SK-N-SH treated with all-trans-retinoic acid at 6 μM for 48 hours (cell line): ENCODE measurements around the gene ADD3.

ENCODE experiments used
- ATAC-seq: fragments of 200-7000 bp; cut with Tn5 transposase; 3 replicates; pipeline ENCODE4 v1.9.1; 2020; ENCODE audit warnings: mild to moderate bottlenecking, moderate library complexity
- ARNTL ChIP-seq: fragments of 450-650 bp; formaldehyde crosslinking; IDR thresholded peaks from 2 replicates; pipeline ENCODE4 v1.5.0; 2020; ENCODE audit warnings: low read depth, mild to moderate bottlenecking, moderate library complexity, borderline replicate concordance
- BACH2 ChIP-seq: fragments of 250-450 bp; sonication (Bioruptor Pico); IDR thresholded peaks from 2 replicates; pipeline ENCODE4 v1.9.0; 2021; ENCODE audit warnings: mild to moderate bottlenecking, borderline replicate concordance
- CREB5 ChIP-seq: fragments of 250-450 bp; sonication (Bioruptor Pico); IDR thresholded peaks from 2 replicates; pipeline ENCODE4 v1.5.1; 2020; ENCODE audit warnings: low read depth, mild to moderate bottlenecking, moderate library complexity
- CSDC2 ChIP-seq: fragments of 250-450 bp; sonication (Bioruptor Pico); IDR thresholded peaks from 2 replicates; pipeline ENCODE4 v1.5.0; 2020; ENCODE audit warnings: mild to moderate bottlenecking, moderate library complexity
- CSRNP3 ChIP-seq: fragments of 250-450 bp; sonication (Bioruptor Pico); IDR thresholded peaks from 2 replicates; pipeline ENCODE4 v1.5.1; 2021; ENCODE audit warnings: mild to moderate bottlenecking, moderate library complexity
- ISL1 ChIP-seq: fragments of 250-450 bp; sonication (Bioruptor Pico); IDR thresholded peaks from 2 replicates; pipeline ENCODE4 v2.1.2; 2022; ENCODE audit warnings: mild to moderate bottlenecking, moderate library complexity
- OSR1 ChIP-seq: fragments of 250-450 bp; sonication (Bioruptor Pico); IDR thresholded peaks from 2 replicates; pipeline ENCODE4 v1.8.0; 2022; ENCODE audit warnings: moderate library complexity, mild to moderate bottlenecking, inconsistent platforms
- PATZ1 ChIP-seq: fragments of 250-450 bp; sonication (Bioruptor Pico); IDR thresholded peaks from 2 replicates; pipeline ENCODE4 v1.8.0; 2020; ENCODE audit warnings: mild to moderate bottlenecking, moderate library complexity, borderline replicate concordance
- POU6F1 ChIP-seq: fragments of 250-450 bp; sonication (Bioruptor Pico); IDR thresholded peaks from 2 replicates; pipeline ENCODE4 v1.8.0; 2021; ENCODE audit warnings: low read depth, mild to moderate bottlenecking, moderate library complexity, borderline replicate concordance
- PPARA ChIP-seq: fragments of 250-450 bp; sonication (Bioruptor Pico); IDR thresholded peaks from 2 replicates; pipeline ENCODE4 v1.5.0; 2020; ENCODE audit warnings: mild to moderate bottlenecking, borderline replicate concordance
- RARB ChIP-seq: fragments of 250-450 bp; sonication (Bioruptor Pico); IDR thresholded peaks from 2 replicates; pipeline ENCODE4 v1.8.0; 2021; ENCODE audit warnings: mild to moderate bottlenecking, moderate library complexity
- TCF4 ChIP-seq: fragments of 250-450 bp; sonication (Bioruptor Pico); IDR thresholded peaks from 2 replicates; pipeline ENCODE4 v1.8.0; 2021; ENCODE audit warnings: mild to moderate bottlenecking, moderate library complexity, borderline replicate concordance
- TOX ChIP-seq: fragments of 250-450 bp; sonication (Bioruptor Pico); IDR thresholded peaks from 2 replicates; pipeline ENCODE4 v1.8.0; 2021; ENCODE audit warnings: mild to moderate bottlenecking, moderate library complexity, borderline replicate concordance
- TSHZ2 ChIP-seq: fragments of 250-450 bp; sonication (Bioruptor Pico); IDR thresholded peaks from 2 replicates; pipeline ENCODE4 v1.5.0; 2020; ENCODE audit warnings: mild to moderate bottlenecking, moderate library complexity
- ZC3H10 ChIP-seq: fragments of 250-450 bp; sonication (Bioruptor Pico); IDR thresholded peaks from 2 replicates; pipeline ENCODE4 v1.5.1; 2021; ENCODE audit warnings: mild to moderate bottlenecking, moderate library complexity
- ZFP3 ChIP-seq: fragments of 250-450 bp; sonication (Bioruptor Pico); IDR thresholded peaks from 2 replicates; pipeline ENCODE4 v1.5.0; 2020; ENCODE audit warnings: mild to moderate bottlenecking, moderate library complexity
- ZFP30 ChIP-seq: fragments of 450-650 bp; formaldehyde crosslinking; IDR thresholded peaks from 2 replicates; pipeline ENCODE4 v1.5.0; 2022; ENCODE audit warnings: mild to moderate bottlenecking, moderate library complexity
- ZNF565 ChIP-seq: fragments of 450-650 bp; formaldehyde crosslinking; conservative IDR thresholded peaks from 2 replicates; pipeline ENCODE4 v1.5.0; 2020; ENCODE audit warnings: low read depth, mild to moderate bottlenecking, moderate library complexity
- ZNF70 ChIP-seq: fragments of 450-650 bp; formaldehyde crosslinking; IDR thresholded peaks from 2 replicates; pipeline ENCODE4 v1.5.0; 2020; ENCODE audit warnings: mild to moderate bottlenecking, moderate library complexity
- ZNF8 ChIP-seq: fragments of 450-650 bp; formaldehyde crosslinking; IDR thresholded peaks from 2 replicates; pipeline ENCODE4 v1.5.0; 2020; ENCODE audit warnings: mild to moderate bottlenecking, moderate library complexity

Gene ADD3

GRCh38 chr10:110017052-110017451 is 9.3 kb downstream of the ADD3 start (continued):
- TF ChIP-seq CSDC2 = no peak
- TF ChIP-seq ZFP3 (CRISPR knock-in tag) = no peak
- no peak for TF ChIP-seq RARB (CRISPR knock-in tag)

- TF ChIP-seq TSHZ2 = 0 out of 2 replicates have a peak, but pooled peaks have one; percentile 30
- TF ChIP-seq CSDC2 = no peak
- no peak for TF ChIP-seq ZNF565 (CRISPR knock-in tag)
- no peak for TF ChIP-seq PATZ1 (CRISPR knock-in tag)
- TF ChIP-seq ZFP30 (CRISPR knock-in tag) = no peak
- no peak for TF ChIP-seq ARNTL (CRISPR knock-in tag)
- TF ChIP-seq ZFP3 (CRISPR knock-in tag) = no peak
- peak; percentile 57; the same call in 1 of the 2 replicates for TF ChIP-seq ISL1 (CRISPR knock-in tag)
- TF ChIP-seq RARB (CRISPR knock-in tag) = no peak
- TF ChIP-seq OSR1 (CRISPR knock-in tag) = no peak
- no peak for TF ChIP-seq CSRNP3 (CRISPR knock-in tag)
- no peak for TF ChIP-seq ZC3H10 (CRISPR knock-in tag)
- no peak for TF ChIP-seq ZNF8 (CRISPR knock-in tag)
- TF ChIP-seq ZNF70 (CRISPR knock-in tag) = no peak
- TF ChIP-seq, all 23 proteins: peak for 2
- peak; percentile 80 for ATAC-seq
Observed at GRCh38 chr10:110017907-110018306, 10.1 kb downstream of the ADD3 start.

- TF ChIP-seq PATZ1 (CRISPR knock-in tag) = no peak
- no peak for TF ChIP-seq ISL1 (CRISPR knock-in tag)
- TF ChIP-seq BACH2 = no peak
- no peak for TF ChIP-seq TCF4 (CRISPR knock-in tag)
- no peak for TF ChIP-seq PPARA (CRISPR knock-in tag)
- no peak for TF ChIP-seq TOX
- ATAC-seq = no peak
Observed at GRCh38 chr10:110020265-110020664, 12.5 kb downstream of the ADD3 start.

GRCh38 chr10:110022716-110023504 is 15.1 kb downstream of the ADD3 start:
- ATAC-seq = no peak
- TF ChIP-seq ISL1 (CRISPR knock-in tag) = no peak
- TF ChIP-seq PATZ1 (CRISPR knock-in tag) = no peak
- TF ChIP-seq POU6F1 (CRISPR knock-in tag) = no peak
- no peak for TF ChIP-seq CREB5 (CRISPR knock-in tag)
